GM21825 (cell line): ENCODE measurements around the gene FBXO46.
"Not testable (repeated sequence)": the region's sequence is repeated elsewhere in the genome, so short reads cannot be mapped to it uniquely, and the experiment has no call there.

Experiments
- ATAC-seq: cut with Tn5 transposase; IDR thresholded peaks from one replicate; pipeline ENCODE4 v1.9.1; 2021; ENCODE audit warnings: mild to moderate bottlenecking, moderate library complexity; ENCODE audit not compliant: unreplicated experiment

FBXO46 gene

GRCh38 chr19:45729800-45730290 is 851 bp downstream of the FBXO46 start:
- no peak for ATAC-seq

GRCh38 chr19:45728683-45729082 is 2.0 kb downstream of the FBXO46 start:
- not testable (repeated sequence) for ATAC-seq

GRCh38 chr19:45720065-45720464 is 10.6 kb downstream of the FBXO46 start:
- not testable (repeated sequence) for ATAC-seq

GRCh38 chr19:45717983-45718650 is 12.6 kb downstream of the FBXO46 start:
- ATAC-seq, result no peak

- ATAC-seq, result peak; percentile 92
Observed at GRCh38 chr19:45717131-45717982, 13.3 kb downstream of the FBXO46 start.

- ATAC-seq, result no peak
Observed at GRCh38 chr19:45716359-45717130, 14.2 kb downstream of the FBXO46 start.

- ATAC-seq, result no peak
Observed at GRCh38 chr19:45715139-45715538, 15.6 kb downstream of the FBXO46 start.

- no peak for ATAC-seq
Observed at GRCh38 chr19:45713141-45713540, 17.6 kb downstream of the FBXO46 start.

- ATAC-seq, result no peak
Observed at GRCh38 chr19:45712699-45713067, 18.0 kb downstream of the FBXO46 start.

- ATAC-seq, result no peak
Observed at GRCh38 chr19:45711851-45712698, 18.6 kb downstream of the FBXO46 start.

- no peak for ATAC-seq
Observed at GRCh38 chr19:45710356-45711130, 20.2 kb downstream of the FBXO46 start.

- no peak for ATAC-seq
Observed at GRCh38 chr19:45705710-45706415, 24.8 kb downstream of the FBXO46 start.

- ATAC-seq, result no peak
Observed at GRCh38 chr19:45705115-45705514, 25.6 kb downstream of the FBXO46 start.

GRCh38 chr19:45701676-45702075 is 29.0 kb downstream of the FBXO46 start:
- no peak for ATAC-seq

GRCh38 chr19:45693106-45693788 is 37.4 kb downstream of the FBXO46 start:
- ATAC-seq, result no peak

GRCh38 chr19:45692187-45693105 is 38.2 kb downstream of the FBXO46 start, which contains the start of gene QPCTL:
Gene QPCTL (plus strand): TSS chr19:45692666. CDS start chr19:45692704, 38 bp downstream.
- ATAC-seq, result peak; percentile 81

- peak; percentile 48 for ATAC-seq
Observed at GRCh38 chr19:45691516-45692186, 39.0 kb downstream of the FBXO46 start, which contains the start of gene SNRPD2. Gene SNRPD2 (minus strand): TSS chr19:45691953. CDS start chr19:45691888, 65 bp downstream.
